ENCODE data around the gene TPX2. TPM values are rescaled to one million over a fixed set of nuclear protein-coding genes. Genes with fewer than 3 reads are reported as not detected.

TPX2 gene
- total and polyA plus RNA-seq, 5 donors, result 0.41 to 2.5 (median 0.79) TPM

DNA sequence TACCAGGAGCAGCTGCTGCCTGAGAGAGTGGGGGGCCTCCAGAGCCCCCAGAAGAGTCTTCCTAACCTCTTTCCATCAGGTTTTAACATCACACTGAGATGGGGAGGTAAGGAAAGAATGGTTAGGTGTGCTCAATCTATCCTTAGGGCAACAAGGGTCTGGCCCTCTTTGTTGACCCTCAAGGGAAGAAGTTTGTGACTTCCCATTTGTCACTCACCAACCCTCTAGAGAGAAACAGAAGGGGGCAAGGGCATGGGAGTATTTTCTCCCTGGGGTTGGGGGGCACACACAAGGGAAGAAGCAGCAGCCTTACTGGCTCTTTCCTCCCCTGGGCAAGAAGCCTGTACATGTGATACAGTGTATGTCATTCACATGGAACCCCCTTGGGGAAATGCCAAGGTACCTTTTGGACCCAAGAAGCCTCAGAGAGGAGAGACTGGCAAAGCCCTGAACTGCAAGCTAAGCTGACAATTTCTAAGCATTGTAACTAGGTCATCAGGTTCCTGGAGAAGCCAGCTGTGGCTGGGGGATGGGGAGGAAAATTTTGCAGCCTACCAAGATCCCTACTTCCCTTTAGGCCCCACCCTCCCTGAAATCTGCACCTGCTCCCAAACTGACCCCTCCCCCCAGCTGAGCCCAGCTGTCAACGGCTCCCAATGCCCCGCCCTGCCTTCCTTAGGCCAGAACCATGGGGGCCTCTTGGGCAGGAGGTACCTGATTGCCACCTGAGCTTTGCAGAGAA is 30.9 kb upstream of the TPX2 start:
- no peak overlapping the region for H3K4me3 ChIP-seq (ENCODE audit: low read length)
- H3K27me3 ChIP-seq (ENCODE audit: control insufficient read depth, insufficient read depth), result no peaks in the 10 kb centered on the region
- no peaks in the 10 kb centered on the region for H3K9me3 ChIP-seq (ENCODE audit: control insufficient read depth, low read length)
- ATAC-seq, result no peak
- peaks cover 29% of the 10 kb centered on the region for H3K4me1 ChIP-seq (ENCODE audit: control insufficient read depth, insufficient read depth, low read length)
- no peak for DNase-seq
- peak overlapping the region; percentile 30 for H3K27ac ChIP-seq (ENCODE audit: low read length)
- intact Hi-C loops (cut with DNase I), result no loop called here
- WGBS, result 54% methylated on average over 2 of the region's 2 CpGs

DNA sequence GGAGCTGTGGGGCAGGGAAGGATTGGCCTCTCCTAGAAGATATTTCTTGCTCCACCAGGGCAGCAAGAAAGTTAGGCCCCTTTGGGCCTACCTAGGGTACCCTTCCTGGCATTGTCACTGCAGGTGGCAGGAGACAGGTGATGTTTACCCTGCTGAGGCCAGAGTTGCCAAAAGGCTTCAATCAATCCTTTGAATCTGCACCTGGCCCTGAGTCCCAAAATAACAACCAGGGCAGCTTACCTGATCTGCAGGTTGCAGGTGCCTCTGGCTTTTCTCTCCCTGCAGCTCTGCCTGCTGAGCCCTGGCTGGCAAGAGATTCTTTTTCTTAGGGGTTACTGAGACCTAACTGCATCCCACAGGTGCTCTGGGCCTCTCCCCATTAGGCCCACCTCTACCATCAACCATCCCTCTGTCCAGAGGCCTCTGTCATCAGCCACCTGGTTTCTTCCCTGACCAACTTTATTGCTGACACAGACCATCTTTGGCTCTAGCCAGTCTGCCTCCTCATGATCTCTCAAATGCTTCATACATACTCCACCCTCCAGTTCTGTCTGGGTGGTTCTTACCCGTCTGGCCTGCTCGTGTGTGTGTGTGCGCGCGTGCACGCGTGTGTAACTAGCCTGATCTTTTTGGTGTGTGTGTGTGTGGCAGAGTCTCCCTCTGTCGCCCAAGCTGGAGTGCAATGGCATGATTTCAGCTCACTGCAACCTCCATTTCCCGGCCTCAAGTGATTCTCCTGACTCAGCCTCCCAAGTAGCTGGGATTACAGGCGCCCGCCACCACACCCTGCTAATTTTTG is 30.2 kb upstream of the TPX2 start:
- intact Hi-C loops (cut with DNase I), result no loop called here
- Histone ChIP-seq H3K4me1 (ENCODE audit: control insufficient read depth, insufficient read depth, low read length) (peaks cover 34% of the 10 kb centered on the region), H3K9me3 (ENCODE audit: control insufficient read depth, low read length) (no peaks in the 10 kb centered on the region), H3K27ac (ENCODE audit: low read length) (peak overlapping the region; percentile 9), H3K4me3 (ENCODE audit: low read length) (no peak overlapping the region), H3K27me3 (ENCODE audit: control insufficient read depth, insufficient read depth) (no peaks in the 10 kb centered on the region)
- ATAC-seq (no peak), DNase-seq (no peak)
- 96% methylated on average over 11 of the region's 11 CpGs for WGBS

DNA sequence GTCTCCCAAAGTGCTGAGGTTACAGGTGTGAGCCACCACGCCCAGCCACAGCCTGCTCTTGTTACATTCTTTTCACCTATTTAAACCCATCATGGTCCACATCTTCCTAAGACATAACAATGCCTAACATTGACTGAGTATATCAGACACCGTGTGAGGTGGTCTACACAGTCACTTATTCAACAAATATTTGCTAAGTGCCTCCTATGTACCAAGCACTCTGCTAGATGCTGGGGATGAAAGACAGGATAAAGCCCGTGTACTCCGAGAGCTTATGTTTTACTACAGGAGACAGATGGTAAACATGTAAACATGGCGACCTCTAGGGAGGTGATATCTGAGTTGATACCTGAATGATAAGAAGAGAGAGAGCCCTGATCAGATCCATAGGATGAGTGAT is 29.2 kb upstream of the TPX2 start:
- Histone ChIP-seq H3K9me3 (ENCODE audit: control insufficient read depth, low read length) (no peaks in the 10 kb centered on the region), H3K4me3 (ENCODE audit: low read length) (no peak overlapping the region), H3K27ac (ENCODE audit: low read length) (peak overlapping the region; percentile 62), H3K27me3 (ENCODE audit: control insufficient read depth, insufficient read depth) (no peaks in the 10 kb centered on the region), H3K4me1 (ENCODE audit: control insufficient read depth, insufficient read depth, low read length) (peaks cover 39% of the 10 kb centered on the region)
- intact Hi-C loops (cut with DNase I), result loop anchor here in 1 of 4 donors (5.0 kb wide), 1 partner anchor 33 kb away; no protein-coding TSS in a partner anchor
- ATAC-seq (no peak), DNase-seq (no peak)
- 87% methylated on average over 5 of the region's 5 CpGs for WGBS

DNA sequence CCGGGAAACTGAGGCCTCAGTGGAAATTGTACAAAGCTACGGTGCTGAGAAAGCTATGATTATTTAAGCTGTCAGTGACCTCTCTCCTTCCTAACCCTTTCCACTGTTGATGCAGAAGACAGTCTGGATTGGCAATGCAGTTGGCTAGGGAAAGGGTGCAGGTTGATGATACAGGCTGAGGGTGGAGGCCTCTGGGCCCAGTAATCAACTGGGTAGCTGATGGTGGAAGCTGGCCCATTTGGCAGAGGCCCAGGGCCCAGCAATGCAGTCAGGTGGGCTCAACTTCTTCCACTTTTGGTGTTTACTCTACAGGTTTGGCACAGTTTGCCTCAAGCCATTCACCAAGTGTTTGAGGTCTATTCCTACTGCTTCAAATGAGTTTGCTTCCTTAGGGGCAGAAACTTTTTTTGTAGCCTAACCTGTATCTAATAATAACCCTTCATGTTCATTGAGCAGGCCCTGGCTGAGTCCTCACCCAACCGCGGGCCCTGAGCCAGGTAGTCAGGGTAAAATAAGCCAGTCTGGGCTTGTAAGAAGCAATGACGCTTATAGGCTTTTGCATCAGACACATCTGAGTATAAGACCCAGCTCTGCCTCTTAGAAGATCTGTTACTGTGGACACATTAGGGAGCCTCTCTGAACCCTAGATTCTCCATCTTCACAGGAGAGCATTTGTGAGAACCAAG is 28.5 kb upstream of the TPX2 start:
- WGBS, result 75% methylated on average over 5 of the region's 5 CpGs
- Histone ChIP-seq H3K9me3 (ENCODE audit: control insufficient read depth, low read length) (no peaks in the 10 kb centered on the region), H3K27me3 (ENCODE audit: control insufficient read depth, insufficient read depth) (no peaks in the 10 kb centered on the region), H3K27ac (ENCODE audit: low read length) (peak overlapping the region; percentile 55), H3K4me1 (ENCODE audit: control insufficient read depth, insufficient read depth, low read length) (peaks cover 39% of the 10 kb centered on the region), H3K4me3 (ENCODE audit: low read length) (no peak overlapping the region)
- intact Hi-C loops (cut with DNase I), result loop anchor here in 1 of 4 donors (5.0 kb wide), 1 partner anchor 33 kb away; no protein-coding TSS in a partner anchor
- ATAC-seq (no peak), DNase-seq (peak in 1 of 3 donors; percentile 52)

DNA sequence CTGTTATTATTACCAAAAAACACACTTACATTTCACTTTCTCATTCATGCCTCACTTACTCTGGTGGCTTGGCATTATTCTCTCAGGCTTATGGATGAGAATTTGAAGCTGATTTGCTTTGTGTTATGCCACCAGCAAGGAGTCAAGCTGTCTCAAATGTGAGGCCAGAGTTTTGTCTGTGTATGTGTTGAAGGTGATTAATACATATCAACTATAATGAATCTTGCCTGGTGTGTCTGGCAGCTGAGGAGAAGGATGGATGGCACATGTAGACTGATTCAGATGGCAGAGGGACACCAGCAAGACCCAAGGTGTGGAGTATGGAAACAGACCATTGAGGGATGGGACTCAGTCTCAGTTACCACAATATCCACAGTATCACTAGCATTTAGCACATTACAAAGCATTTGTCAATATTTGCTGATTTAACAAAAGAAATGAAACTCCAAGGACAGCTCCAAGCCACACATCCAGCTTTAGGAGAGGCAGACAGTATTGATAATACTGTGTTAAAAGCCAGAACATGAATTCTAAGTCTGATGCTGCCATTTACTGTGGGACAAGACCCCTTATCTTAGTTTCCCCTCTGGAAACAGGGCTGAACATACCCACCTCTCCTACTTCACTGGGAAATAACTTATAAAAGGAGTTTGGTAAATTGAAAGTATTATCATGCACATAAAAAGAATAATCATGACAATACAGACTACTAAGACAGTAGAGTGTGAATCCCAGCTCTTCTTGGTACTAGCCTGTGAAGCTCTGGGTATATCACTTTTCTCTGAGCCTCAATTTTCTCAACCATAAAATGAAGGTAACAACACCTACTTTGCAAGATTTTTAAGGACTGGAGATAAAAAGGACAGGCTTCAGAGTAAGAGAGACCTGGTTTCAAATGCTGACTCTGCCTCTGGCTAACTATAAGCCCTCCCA is 27.6 kb upstream of the TPX2 start:
- H3K4me3 ChIP-seq (ENCODE audit: low read length), result no peak overlapping the region
- intact Hi-C loops (cut with DNase I), result loop anchor here in 1 of 4 donors (5.0 kb wide), 1 partner anchor 34 kb away; no protein-coding TSS in a partner anchor

DNA sequence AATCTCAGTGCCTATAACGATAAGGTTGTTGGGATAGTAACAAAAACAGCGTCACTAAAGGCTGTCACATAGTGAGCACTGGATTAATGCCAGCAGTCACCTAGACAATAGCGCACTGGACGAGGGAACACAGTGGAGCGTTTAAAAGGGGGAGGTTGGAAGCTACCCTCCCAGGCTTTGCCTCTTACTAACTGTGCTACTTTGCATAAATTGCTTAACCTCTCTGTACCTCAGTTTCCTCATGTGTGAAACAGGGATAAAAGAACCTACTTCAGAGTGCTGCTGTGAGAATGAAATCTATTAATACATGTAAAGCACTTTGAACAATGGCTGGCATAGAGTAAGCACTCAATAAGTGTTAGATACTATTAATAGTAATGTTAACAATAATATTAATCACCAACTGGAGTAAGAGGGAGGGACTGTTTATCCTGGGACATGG is 27.0 kb upstream of the TPX2 start:
- intact Hi-C loops (cut with DNase I), result loop anchor here in 1 of 4 donors (5.0 kb wide), 1 partner anchor 35 kb away; no protein-coding TSS in a partner anchor
- Histone ChIP-seq H3K4me1 (ENCODE audit: control insufficient read depth, insufficient read depth, low read length) (peaks cover 41% of the 10 kb centered on the region), H3K9me3 (ENCODE audit: control insufficient read depth, low read length) (no peaks in the 10 kb centered on the region), H3K27me3 (ENCODE audit: control insufficient read depth, insufficient read depth) (no peaks in the 10 kb centered on the region), H3K4me3 (ENCODE audit: low read length) (peak overlapping the region; percentile 1), H3K27ac (ENCODE audit: low read length) (peak overlapping the region; percentile 94)
- 16% methylated on average over 5 of the region's 5 CpGs for WGBS
- ATAC-seq (peak; percentile 71 to 78), DNase-seq (peak in 2 of 3 donors; percentile 28 to 65)

More for the DNA sequence above, 27.6 kb upstream of the TPX2 start:
- Histone ChIP-seq H3K27me3 (ENCODE audit: control insufficient read depth, insufficient read depth) (no peaks in the 10 kb centered on the region), H3K27ac (ENCODE audit: low read length) (peak overlapping the region; percentile 94), H3K4me1 (ENCODE audit: control insufficient read depth, insufficient read depth, low read length) (peaks cover 40% of the 10 kb centered on the region), H3K9me3 (ENCODE audit: control insufficient read depth, low read length) (no peaks in the 10 kb centered on the region)
- ATAC-seq (no peak), DNase-seq (no peak)

DNA sequence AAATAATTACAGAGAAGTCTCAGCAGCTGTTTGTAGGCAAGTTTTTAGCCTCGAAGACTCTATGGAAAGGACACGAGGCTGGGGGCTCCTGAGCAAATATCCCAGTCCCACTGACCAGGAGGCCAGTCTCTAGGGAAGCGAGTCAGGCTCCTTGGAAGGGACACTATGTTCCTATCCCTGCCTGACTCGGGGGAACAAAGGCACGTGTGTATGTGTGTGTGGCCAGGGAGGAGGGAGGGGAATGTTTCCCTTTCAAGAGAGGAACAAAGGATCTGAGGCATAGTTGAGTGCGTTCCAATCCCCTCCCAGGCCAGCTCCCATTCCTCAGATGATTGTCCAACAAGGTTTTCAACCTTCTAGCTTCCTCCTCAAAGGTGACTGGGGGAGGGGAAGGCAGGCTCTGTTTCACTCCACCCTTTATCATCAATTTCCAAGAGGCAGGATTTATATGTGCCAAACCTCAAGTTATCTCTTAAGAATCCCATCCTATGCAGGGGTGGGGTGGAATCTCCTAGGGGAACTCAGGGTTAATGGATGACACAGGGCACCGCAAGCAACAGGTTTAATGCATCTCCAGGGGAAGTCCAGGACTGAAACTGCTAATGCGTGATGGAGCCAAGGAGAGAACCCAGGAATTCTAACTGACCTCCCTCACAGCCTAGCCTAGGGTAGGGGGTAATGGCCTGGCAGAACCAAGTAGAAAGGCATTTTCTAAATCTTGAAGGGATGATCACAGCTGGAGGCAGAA is 26.4 kb upstream of the TPX2 start:
- Histone ChIP-seq H3K9me3 (ENCODE audit: control insufficient read depth, low read length) (no peaks in the 10 kb centered on the region), H3K4me3 (ENCODE audit: low read length) (peak overlapping the region; percentile 1), H3K27ac (ENCODE audit: low read length) (peak overlapping the region; percentile 92), H3K27me3 (ENCODE audit: control insufficient read depth, insufficient read depth) (no peaks in the 10 kb centered on the region), H3K4me1 (ENCODE audit: control insufficient read depth, insufficient read depth, low read length) (peaks cover 43% of the 10 kb centered on the region)
- intact Hi-C loops (cut with DNase I), result loop anchor here in 1 of 4 donors (5.0 kb wide), 1 partner anchor 35 kb away; no protein-coding TSS in a partner anchor
- ATAC-seq, result peak; percentile 93 to 95
- 12% methylated on average over 8 of the region's 8 CpGs for WGBS
- peak; percentile 84 to 90 (median 87) for DNase-seq

DNA sequence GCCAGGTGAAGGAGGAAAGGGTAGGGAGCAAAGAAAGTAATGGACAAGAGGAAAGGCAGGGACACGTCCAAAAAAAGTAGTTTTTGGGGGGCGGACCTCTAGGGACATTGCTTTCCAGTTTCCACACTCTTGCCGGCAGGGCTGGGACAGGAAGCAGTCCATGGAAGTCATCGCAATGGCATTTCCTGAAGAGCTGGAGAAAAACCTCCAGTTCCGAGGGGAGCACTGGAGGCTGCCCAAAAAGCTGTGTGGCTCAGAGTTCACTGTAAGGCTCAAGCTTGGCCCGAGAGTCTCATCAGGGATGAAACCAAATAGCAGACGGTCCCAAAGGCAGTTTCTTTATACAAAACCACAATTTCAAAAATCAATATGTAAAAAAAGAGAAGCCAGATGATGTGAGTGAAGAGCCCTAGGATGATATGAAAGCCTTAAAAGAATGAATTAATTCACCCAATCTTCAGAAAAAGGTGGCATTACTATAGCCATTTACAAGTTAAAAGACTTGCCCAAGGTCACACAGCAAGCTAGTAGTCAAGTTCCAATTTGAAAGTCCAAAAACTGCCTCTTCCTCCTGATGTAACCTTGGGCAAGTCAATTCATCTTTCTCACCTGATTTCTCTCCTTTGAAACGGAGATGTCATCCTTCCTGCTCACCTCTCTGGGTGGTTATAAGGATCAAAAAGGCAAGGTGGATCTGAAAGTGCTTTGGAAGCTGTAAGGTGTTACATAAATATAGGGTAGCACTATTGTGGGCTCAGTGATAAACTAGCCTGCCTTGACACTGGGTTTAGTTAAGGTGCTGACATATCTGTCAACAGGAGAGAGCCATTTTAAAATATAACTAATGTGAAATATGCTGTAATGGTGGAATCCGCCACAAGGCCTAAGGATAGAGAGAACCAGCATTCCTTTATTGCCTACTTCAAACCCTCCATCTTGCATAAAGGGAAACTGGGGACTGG is 25.5 kb upstream of the TPX2 start:
- peak; percentile 80 to 88 for ATAC-seq
- peak overlapping the region; percentile 92 for H3K27ac ChIP-seq (ENCODE audit: low read length)
- WGBS, result 38% methylated on average over 9 of the region's 9 CpGs
- no peaks in the 10 kb centered on the region for H3K9me3 ChIP-seq (ENCODE audit: control insufficient read depth, low read length)
- DNase-seq, result peak; percentile 87 to 93 (median 88)
- H3K27me3 ChIP-seq (ENCODE audit: control insufficient read depth, insufficient read depth), result no peaks in the 10 kb centered on the region
- H3K4me3 ChIP-seq (ENCODE audit: low read length), result peak overlapping the region; percentile 1
- intact Hi-C loops (cut with DNase I), result loop anchor here in 1 of 4 donors (5.0 kb wide), 1 partner anchor 36 kb away; no protein-coding TSS in a partner anchor
- peaks cover 37% of the 10 kb centered on the region for H3K4me1 ChIP-seq (ENCODE audit: control insufficient read depth, insufficient read depth, low read length)

DNA sequence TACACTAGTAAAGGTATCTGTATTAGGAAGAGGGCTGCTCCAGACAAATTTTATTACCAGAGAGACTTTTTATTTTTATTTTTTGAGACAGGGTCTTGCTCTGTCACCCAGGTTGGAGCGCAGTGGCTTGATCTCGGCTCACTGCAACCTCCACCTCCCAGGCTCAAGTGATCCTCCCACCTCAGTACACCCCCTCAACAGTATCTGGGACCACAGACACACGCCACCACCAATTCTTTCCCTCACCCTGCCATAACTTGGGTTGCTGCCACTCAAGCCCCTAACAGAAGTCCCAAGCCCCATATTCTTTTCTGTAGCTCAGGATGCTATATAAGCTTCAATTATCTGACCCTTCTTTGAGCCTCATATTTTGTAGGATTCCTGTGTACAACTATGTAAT is 23.3 kb upstream of the TPX2 start:
- Histone ChIP-seq H3K27me3 (ENCODE audit: control insufficient read depth, insufficient read depth) (no peaks in the 10 kb centered on the region), H3K9me3 (ENCODE audit: control insufficient read depth, low read length) (no peaks in the 10 kb centered on the region), H3K4me1 (ENCODE audit: control insufficient read depth, insufficient read depth, low read length) (peaks cover 36% of the 10 kb centered on the region), H3K27ac (ENCODE audit: low read length) (peak overlapping the region; percentile 30), H3K4me3 (ENCODE audit: low read length) (no peak overlapping the region)
- intact Hi-C loops (cut with DNase I), result no loop called here
- DNase-seq (no peak), ATAC-seq (no peak)
- 56% methylated on average over 3 of the region's 3 CpGs for WGBS

Data from right cardiac atrium (tissue), 5 donors.